Activated CD4-positive, alpha-beta T cell treated with anti-CD3 and anti-CD28 coated beads, Interleukin-2, amount 50 U/mL, for 48 hours (primary cell): ENCODE measurements around the gene MEIOC.
A peak's percentile ranks its signal among the peaks of the same experiment; 100 is the strongest.
"Not testable (repeated sequence)": the region's sequence is repeated elsewhere in the genome, so short reads cannot be mapped to it uniquely, and the experiment has no call there.

Experiments used
- DNase-seq, 2 experiments: peaks; one replicate each; pipeline ENCODE4 v3.0.0-alpha.2; 2020

Gene MEIOC

DNA sequence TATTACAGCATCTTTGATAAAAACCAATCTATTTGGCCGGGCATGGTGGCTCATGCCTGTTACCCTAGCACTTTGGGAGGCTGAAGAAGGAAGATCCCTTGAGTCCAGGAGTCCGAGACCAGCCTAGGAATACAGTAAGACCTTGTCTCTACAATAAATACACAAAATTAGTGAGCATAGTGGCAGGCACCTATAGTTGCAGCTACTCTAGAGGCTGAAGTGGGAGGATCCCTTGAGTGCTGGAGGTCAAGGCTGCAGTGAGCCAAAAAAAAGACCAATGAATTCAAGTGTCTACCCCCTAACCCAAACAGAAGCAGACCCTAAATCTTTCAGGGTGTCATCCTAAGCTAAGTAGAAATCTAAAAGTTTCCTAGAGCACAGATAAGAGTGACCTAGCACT, 7.3 kb upstream of the MEIOC start:
- DNase-seq: no peak

DNA sequence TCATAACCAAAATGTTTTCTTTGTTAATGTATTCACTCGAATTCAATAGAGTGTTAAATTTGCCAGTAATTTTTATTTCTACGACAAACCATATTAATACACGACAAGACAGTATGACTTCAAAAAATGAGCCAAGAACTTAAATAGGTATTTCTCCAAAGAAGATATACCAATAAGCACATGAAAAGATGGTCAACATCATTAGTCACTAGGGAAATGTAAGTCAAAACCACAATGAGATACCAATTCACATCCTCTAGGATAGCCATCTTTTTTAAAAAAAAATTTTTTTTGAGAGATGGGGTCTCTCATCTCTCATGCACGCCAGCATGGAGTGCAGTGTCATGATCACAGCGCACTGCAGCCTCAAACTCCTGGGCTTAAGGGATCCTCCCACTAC, 5.0 kb upstream of the MEIOC start:
- DNase-seq: no peak

DNA sequence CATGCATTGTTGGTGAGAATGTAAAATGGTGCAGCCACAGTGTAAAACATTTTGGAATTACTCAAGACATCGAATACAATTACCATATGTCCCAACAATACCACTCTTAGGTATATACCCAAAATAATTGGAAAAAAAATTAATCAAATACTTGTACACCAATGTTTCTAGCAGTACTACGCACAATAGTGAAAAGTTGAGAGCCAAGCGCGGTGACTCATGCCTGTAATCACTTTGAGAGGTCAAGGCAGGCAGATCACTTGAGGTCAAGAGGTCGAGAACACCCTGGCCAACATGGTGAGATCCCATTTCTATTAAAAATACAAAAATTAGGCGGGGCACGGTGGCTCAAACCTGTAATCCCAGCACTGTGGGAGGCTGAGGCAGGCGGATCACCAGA, 3.5 kb upstream of the MEIOC start:
- DNase-seq: no peak

DNA sequence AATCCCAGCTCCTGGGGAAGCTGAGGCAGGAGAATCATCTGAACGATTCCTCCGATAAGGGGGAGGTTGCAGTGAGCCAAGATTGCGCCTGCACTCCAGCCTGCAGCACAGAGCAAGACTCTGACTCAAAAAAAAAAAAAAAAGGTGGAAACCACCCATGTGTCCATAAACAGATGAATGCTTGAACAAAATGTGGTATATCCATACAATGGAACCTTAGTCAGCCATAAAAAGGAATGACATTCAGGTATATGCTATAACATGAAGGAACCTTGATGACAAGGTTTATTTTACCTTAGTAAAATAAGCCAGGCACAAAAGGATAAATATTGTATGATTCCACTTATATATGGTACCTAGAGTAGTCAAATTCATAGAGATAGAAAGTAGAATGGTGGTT, 2.9 kb upstream of the MEIOC start:
- no peak for DNase-seq

DNA sequence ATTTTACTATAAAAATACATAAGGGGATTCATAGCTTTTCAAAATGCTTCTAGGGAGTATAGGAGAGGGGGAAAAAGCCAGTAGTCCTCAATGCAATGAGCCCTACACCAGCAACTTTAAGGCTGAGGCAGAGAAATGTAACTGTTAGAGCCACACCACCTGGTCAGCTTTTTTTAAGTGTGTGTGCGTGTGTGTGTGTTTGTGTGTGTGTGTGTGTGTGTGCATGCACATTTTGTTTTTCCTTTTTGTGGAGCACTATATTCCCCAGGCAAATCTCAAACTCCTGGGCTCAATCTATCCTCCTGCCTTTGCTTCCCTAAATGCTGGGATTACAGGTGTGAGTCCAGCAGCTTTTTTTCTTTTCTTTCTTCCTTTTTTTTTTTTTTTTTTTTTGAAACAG, 2.3 kb upstream of the MEIOC start:
- no peak for DNase-seq

DNA sequence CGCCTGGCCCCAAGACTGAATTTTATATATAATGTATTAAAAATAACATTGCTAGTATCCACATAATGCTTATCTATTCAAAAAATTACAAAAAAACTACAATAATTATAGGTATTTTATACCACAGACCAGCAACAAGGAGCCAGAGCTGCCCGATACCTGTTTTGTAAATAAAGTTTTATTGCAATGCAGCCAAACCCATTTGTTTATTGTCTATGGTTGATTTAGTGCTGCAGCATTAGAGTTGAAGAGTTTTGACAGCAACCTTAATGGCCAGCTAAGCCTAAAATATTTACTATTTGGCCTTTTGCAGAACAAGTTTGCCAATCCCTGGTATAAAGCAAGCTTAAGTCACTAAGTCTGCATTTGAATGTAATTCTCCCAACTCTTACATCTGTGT, 5.6 kb downstream of the MEIOC start:
- DNase-seq: no peak

DNA sequence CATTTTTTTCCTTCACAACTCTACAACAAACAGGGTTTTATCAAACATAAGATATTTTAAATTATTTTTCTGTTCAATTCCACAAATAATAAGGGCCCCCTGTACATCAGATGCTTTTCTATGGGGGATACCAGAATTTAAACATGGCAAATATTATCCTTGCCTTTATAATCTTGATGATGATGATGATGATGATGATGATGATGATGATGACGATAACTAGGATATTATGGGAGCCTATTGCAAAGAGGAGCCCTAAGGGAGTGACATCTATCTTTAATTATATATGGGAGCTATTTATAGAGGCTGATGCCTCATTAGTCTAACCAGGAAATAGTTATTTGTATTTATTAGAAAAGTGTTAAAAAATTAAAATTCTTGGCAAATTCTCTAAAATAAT, 6.8 kb downstream of the MEIOC start:
- no peak for DNase-seq

DNA sequence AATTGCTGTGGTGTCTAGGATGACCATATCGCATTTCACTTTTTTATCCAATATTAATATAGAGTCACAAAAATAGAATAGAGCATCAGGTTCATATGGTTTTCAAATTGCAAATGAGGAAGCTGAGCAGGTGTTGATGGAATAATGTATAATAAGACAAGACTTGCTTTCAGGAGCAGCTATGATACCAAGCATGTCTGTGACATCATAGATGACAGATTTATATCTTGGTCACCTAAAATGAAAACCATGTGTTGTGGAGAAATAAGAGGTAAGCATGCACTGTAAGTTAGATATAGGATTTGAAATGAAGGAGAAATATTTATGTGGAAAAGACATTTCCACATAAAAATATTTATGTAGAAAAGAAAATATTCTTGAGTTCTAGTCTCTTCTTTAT, 8.6 kb downstream of the MEIOC start:
- DNase-seq: no peak

DNA sequence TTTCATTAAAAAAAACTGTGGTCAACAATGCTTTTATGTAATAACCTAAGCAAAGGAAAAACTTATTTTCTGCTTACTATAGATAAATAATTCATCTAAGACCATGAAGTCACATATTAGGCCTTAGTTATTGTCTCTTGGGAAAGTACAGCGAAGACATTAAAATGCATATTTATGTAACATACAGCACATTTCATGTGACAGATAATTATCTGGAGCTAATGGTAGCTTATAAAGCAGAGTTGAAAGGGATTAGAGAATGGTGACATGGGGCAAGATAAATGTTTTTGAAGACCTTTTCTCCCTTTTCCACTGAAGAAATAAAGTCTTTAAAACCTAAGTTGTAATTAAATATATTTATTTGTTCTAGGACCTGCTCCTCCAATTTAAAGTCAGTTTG, 9.7 kb downstream of the MEIOC start:
- DNase-seq: no peak

DNA sequence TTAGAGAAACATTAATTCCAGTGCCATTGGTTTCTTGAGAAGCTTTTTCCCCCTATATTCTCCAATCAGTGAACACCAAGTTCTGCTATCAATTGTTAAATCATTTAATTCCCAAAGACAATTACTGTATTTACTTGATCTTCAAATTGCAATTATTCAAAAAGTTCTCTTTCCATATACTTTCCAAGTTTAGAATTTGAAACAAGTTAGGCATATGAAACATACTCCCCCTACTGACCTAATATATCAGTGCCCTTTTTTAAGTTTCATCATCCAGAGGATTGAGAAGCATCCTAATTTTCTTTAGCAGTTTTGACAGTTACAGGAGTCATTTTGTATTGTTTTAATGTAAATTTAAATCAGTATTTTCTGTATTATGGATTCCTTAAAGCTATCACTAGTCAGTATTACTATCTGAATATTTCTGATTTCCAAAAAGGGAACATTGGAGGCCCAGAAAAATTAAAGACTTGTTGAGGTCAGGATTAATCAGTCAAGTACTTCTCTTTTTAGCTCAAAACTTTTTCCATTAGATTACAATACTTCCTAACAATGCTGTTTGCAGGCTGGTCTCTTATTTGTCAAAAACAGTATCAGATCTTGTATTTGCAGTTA, 16.3 kb downstream of the MEIOC start:
- DNase-seq: no peak

DNA sequence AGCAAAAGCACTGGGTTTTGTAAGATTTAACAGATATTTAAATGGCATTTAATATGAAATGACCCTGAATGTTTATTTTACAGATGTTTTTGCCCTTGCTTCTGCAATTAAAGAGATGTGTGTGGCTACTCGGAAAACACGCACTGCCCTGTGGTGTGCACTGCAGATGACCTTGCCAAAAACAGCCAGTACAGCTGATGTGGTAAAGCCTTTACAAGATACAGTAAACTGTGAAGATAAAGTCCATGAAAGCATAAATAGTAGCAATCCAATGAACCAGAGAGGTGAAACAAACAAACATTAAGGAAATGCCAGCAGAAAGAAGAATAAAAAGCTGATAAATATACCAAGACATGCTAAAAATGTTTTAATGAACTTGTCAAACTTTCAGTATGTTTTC, 17.6 kb downstream of the MEIOC start:
- no peak for DNase-seq

DNA sequence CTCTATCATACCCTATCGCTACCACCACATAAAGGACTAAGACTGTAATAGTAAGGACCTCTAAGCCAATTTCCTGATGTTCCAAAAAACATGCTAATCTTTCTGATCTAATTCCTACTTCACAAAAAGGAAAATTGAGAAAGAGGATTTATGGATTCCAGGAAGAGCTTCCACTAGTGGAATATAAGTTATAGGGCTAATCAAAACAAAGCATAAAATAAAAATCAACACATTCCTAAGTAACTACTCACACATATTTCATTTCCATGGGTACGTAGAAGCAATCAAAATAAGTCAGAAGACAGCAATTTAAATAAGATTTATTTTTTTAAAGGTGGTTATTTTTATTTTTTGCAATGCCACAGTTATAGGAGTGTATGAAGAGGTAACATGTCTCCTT, 20.9 kb downstream of the MEIOC start:
- DNase-seq: no peak

DNA sequence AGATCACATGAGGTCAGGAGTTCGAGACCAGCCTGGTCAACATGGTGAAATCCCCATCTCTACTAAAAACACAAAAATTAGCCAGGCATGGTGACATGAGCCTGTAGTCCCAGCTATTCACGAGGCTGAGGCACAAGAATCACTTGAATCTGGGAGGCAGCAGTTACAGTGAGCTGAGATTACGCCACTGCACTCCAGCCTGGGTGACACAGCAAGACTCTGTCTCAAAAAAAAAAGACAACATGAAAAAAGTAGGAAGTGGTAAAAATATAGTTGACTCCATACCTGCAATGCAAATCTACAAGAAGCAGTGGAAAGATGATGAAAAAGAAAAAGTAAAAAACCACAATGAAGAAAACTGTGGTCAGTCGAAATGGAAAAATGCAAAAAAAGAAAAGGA, 27.0 kb downstream of the MEIOC start:
- DNase-seq: not testable (repeated sequence)

DNA sequence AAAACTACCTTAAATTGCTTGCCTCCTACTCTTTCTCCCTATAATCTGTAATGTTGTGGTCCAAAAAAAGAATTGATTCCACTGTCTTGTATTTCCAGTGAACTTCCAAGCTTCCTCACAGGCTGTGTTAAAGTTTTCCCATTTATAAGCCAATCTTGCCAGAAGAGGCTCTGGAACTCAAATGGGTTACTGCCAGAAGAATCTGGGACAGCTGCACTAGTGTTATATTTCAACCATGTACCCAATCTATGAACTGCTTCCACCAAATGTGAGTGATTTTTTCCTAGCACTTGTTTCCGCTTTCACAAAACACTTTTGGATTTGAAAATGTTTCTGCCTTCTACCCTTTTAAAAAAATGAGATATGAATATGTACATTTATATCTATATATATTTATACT, 31.5 kb downstream of the MEIOC start:
- DNase-seq: no peak

DNA sequence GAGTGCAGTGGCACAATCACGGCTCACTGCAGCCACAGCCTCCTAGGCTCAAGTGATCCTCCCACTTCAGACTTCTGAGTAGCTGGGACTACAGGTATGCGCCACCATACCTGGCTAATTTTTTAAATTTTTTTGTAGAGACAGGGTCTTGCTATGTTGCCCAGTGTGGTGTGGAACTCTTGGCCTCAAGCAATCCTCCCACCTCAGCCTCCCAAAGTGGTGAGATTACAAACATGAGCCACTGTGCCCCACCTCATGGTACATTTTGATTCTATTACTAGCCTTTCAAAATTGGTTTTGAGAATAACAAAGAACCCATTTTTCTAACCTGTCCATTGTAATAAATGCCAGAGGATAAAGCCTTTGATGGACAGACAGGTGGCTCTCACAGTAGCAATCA, 31.9 kb downstream of the MEIOC start:
- no peak for DNase-seq

DNA sequence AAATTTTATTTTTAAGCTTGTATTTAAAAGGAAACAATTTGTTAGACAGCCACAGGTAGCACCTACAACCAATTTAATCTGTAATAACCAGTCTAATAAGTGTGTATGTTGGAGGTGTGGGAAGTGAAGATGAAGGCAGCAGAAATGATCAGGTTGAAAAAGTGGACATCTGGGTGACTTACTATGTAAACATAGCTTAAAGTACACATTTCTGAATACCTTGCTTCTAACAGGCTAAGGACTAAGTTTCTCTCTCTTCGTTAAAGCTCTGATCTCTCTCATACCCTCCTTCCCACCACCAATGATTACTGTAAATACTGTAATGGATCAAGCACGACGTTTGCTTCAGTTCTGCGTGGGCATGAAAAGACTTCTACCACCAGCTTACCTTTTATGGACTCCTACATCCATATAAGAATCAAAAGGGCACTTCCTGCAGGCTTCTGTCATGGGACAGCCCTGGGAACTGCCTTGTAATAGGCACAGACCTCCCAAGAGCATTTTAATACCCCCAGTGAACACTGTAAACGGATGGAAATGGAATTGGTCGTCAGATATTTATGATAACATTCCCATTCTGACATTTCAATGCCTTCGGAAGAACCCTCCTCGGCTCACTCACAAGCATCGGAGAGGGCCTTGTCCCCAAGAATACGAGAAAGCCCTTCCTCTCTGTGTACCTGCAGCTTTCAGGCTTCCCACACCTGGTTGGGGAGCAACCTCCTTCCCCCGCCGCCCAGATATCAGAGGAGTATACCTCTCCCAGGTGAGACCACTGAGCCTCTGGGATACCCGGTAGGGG, 32.6 kb downstream of the MEIOC start:
- no peak for DNase-seq

DNA sequence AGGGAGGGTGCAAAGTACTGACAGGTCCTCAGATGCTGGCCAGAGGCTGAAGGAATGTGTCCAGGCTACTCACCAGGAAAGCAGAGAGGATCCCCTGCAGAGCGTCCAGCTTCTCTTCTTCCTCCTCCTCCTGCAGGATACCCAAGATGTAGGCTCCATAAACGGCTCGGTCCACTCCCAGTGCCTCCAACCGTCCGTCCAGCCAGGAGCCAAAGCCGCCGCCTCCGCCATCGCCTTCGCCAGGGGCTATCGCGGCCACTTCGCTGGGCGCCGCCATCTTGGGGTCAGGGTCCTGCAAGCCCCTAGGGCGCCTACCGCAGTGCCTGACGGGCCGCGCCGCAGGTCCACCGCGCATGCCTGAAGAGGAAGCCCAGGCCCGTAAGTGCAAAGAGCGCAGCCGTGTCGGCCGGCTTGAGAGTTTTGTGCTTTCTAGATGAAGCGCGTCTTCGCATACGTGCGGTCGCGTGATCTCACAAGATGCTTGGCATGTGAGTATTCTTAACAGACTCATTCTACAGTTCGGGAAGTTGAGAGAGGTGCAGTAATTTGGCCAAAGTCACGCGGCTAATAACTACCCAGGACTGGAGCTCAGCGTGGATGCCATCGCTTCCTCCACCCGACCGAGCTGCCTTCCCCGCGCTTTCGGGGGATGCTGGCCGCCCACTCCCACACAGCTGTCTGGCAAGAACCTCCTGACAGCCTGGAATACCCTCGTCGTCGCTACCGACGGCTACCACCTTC, 33.4 kb downstream of the MEIOC start, which contains the start of gene CCDC43:
TSS of gene CCDC43 (minus strand) at position 300 of the 741 bp plus-strand sequence. CDS start at position 277, 23 bp downstream.
- peak; percentile 92 to 94 for DNase-seq

DNA sequence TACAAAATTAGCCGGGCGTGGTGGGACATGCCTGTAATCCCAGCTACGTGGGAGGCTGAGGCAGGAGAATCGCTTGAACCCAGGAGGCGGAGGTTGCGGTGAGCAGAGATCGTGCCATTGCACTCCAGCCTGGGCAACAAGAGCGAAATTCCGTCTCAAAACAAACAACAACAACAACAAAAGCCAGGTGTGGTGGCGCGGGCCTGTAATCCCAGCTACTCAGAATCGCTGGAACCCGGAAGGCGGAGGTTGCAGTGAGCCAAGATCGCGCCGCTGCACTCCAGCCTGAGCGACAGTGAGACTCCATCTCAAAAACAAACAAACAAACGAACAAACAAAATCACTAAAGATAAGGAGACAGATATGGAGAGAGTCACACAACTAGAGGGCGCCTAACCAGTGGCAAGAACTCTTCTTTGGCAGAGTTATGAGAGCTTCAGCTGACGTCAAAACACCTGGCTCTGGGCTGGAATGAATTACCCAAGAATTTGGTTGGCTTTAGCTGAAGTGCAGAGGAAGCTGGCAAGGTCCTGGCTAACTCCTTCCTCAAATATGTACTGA, 34.6 kb downstream of the MEIOC start:
- DNase-seq: peak in 1 of 2 experiments; percentile 13

DNA sequence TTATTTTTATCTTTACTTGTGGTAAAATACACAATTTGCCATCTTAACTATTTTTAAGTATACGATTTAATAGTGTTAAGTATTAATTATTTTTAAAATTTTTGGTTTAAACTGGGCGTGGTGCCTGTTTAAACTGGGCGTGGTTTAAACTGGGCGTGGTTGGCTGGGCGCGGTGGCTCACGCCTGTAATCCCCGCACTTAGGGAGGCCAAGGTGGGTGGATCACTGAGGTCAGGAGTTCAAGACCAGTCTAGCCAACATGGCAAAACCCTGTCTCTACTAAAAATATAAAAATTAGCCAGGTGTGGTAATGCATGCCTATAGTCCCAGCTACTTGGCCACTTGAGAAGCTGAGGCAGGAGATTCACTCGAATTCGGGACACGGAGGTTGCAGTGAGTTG, 37.3 kb downstream of the MEIOC start:
- DNase-seq: no peak

DNA sequence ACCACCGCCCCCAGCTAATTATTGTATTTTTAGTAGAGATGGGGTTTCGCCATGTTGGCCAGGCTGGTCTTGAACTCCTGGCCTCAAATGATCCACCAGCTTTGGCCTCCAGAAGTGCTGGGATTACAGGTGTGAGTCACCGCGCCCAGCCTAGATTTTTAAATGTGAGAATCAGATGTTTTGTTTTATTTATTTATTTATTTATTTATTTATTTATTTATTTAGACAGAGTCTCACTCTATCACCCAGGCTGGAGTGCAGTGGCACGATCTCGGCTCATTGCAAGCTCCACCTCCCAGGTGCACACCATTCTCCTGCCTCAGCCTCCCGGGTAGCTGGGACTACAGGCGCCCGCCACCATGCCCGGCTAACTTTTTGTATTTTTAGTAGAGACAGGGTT, 44.0 kb downstream of the MEIOC start:
- DNase-seq: not testable (repeated sequence)

DNA sequence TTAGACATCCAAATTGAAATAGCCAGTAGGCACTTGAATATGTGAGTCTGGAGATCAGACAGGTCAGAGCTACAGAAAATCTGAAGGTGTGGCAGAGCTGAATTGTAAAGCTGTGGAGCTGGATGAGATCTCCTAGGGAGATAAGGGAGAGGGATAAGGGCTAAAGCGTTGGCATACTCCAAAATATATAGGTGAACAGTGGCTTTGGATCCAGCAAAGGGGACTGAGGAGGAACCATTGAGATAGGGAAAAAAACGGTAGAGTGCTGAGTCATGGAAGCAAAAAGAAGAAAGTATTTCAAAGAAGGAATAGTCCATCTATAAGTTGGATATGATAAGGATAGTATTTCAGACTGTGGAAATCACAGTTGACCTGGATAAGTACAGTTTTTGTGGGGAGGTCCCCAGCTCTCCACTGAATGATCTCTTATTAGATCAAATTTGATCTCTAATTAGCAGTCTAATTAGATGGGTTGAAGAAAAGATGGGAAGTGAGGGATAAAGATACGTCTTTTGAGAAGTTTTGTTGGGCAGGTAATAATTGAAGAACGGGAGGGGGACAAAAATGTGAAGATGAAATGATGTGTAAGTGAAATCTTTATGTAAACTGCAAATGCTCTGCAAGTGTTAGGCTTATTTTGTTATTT, 51.6 kb downstream of the MEIOC start:
- no peak for DNase-seq

DNA sequence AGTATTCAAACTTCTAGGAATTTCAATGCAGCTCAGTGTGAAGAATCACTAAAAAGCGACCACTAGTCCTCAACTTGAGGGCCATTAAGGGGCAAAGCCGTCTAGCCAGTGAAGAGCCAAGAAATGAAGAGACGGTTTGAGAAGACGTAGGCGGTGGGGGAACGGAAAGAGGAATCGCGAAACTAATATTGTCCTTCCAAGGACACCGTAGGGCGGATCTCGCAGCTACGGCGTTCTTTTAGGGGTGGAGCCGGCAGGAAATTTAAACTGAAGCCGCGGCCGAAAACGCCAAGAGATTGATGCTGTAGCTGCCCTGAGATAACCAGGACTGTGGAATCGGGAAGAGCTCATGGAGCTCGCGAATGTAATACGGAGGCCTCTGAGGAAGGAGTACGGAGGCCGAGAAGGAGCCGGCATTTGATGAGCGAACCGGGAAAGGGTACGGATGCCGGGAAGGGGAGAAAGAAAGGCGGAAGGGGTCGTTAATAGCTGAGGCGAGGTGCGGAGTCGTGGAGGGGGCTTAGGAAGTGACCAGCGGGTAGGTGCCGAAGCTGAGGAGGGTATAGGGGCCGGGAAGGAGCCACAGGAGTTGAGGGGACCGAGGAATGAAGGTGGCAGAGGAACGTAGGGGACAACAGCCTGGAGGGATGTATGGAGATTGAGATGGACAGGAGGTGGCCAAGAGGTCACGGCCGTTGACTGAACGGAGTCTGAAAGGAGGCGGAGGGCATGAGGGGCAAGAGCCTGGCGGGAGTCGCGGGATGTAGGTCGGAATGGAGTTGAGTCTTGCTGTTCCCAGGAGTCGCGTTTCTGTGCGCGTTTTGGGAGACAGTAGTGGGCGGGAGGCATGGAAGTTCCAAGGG, 52.4 kb downstream of the MEIOC start, which contains the start of gene DBF4B:
TSS of gene DBF4B (plus strand) at position 265 of the 863 bp plus-strand sequence. CDS start at position 421, 156 bp downstream.
- peak; percentile 79 to 87 for DNase-seq
